WI38 (cell line): Measurements from ENCODE around the gene GSTO2.

Experiments
- H3K4me3 ChIP-seq: 2 replicates; pipeline ENCODE4 v1.5.1; 2011; ENCODE audit warnings: low read depth, mild to moderate bottlenecking, control low read depth, low read length
- CTCF ChIP-seq: IDR thresholded peaks from 2 replicates; pipeline ENCODE4 v1.5.1; 2012; ENCODE audit warnings: low read depth, mild to moderate bottlenecking, control low read depth, low read length

The GSTO2 gene

GRCh38 chr10:104317726-104318299 is 48.8 kb downstream of the GSTO2 start:
- no peak for TF ChIP-seq CTCF
- H3K4me3 ChIP-seq, result no peak overlapping the region

GRCh38 chr10:104318326-104318725 is 49.3 kb downstream of the GSTO2 start:
- H3K4me3 ChIP-seq, result no peak overlapping the region

GRCh38 chr10:104318810-104319741 is 50.1 kb downstream of the GSTO2 start:
- no peak for TF ChIP-seq CTCF
- no peak overlapping the region for H3K4me3 ChIP-seq

More at GRCh38 chr10:104318326-104318725, 49.3 kb downstream of the GSTO2 start:
- TF ChIP-seq CTCF, result no peak

GRCh38 chr10:104321226-104321625 is 52.2 kb downstream of the GSTO2 start:
- no peak for TF ChIP-seq CTCF
- no peak overlapping the region for H3K4me3 ChIP-seq

GRCh38 chr10:104321725-104322415 is 52.9 kb downstream of the GSTO2 start:
- no peak for TF ChIP-seq CTCF
- H3K4me3 ChIP-seq, result no peak overlapping the region

GRCh38 chr10:104322416-104322782 is 53.4 kb downstream of the GSTO2 start:
- TF ChIP-seq CTCF, result no peak

More at GRCh38 chr10:104322416-104322782, 53.4 kb downstream of the GSTO2 start:
- H3K4me3 ChIP-seq, result no peak overlapping the region
